Breast epithelium (tissue), 3 donors: ENCODE results near the gene DBNDD1.

ENCODE experiments used
- POLR2A ChIP-seq: fragments of 450-650 bp; IDR thresholded peaks from one replicate; pipeline ENCODE4 v1.6.1; 2016; ENCODE audit warnings: antibody characterized with exemption, mild to moderate bottlenecking, moderate library complexity
- POLR2AphosphoS5 ChIP-seq, 3 donors: sonication (generic); formaldehyde crosslinking; IDR thresholded peaks; one replicate each; pipeline ENCODE4 v1.6.1; 2017; ENCODE audit warnings: antibody characterized with exemption in 3 of 3
- TF ChIP-seq, protein P1 (sequence below), 3 donors: fragments of 450-650 bp; IDR thresholded peaks; one replicate each; pipeline ENCODE4 v1.5.1; 2016 to 2017; ENCODE audit warnings: antibody characterized with exemption in 3 of 3, mild to moderate bottlenecking in 3 of 3, moderate library complexity in 3 of 3

DNA sequence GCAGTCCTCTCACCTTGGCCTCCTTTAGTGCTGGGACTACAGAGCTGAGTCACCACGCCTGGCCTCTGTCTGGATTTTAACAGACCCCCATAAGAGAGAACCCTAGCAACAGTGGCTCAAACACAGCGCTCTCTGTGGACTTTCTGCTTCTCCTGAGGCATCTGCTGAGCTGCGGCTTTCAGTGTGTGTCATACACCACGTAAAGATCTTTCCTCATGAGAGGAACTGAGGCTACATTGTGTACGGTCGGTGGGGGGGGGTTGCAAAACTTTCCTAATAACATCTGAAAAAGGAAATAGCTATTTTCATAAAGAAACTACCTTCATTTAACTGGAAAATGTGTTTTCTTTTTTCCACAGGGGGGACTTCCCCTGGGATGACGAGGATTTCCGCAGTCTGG lies 37.8 kb downstream of the DBNDD1 start:
- TF ChIP-seq, protein P1, sequence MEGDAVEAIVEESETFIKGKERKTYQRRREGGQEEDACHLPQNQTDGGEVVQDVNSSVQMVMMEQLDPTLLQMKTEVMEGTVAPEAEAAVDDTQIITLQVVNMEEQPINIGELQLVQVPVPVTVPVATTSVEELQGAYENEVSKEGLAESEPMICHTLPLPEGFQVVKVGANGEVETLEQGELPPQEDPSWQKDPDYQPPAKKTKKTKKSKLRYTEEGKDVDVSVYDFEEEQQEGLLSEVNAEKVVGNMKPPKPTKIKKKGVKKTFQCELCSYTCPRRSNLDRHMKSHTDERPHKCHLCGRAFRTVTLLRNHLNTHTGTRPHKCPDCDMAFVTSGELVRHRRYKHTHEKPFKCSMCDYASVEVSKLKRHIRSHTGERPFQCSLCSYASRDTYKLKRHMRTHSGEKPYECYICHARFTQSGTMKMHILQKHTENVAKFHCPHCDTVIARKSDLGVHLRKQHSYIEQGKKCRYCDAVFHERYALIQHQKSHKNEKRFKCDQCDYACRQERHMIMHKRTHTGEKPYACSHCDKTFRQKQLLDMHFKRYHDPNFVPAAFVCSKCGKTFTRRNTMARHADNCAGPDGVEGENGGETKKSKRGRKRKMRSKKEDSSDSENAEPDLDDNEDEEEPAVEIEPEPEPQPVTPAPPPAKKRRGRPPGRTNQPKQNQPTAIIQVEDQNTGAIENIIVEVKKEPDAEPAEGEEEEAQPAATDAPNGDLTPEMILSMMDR (IDR thresholded peaks at IDR 0.05): no peak
- no peak for TF ChIP-seq POLR2AphosphoS5 (IDR thresholded peaks at IDR 0.05)
- no peak for TF ChIP-seq POLR2A
